Measurements from ENCODE around the gene TFDP3.

- no peak for TF ChIP-seq CTCF (conservative IDR thresholded peaks at IDR 0.05; ENCODE audit: low read depth, low read length)
- no peak for TF ChIP-seq BHLHE40 (IDR thresholded peaks at IDR 0.05; ENCODE audit: low read depth, low read length)
- TF ChIP-seq RFX5 (IDR thresholded peaks at IDR 0.05; ENCODE audit: low read depth, low read length), result no peak
- TF ChIP-seq RAD21 (IDR thresholded peaks at IDR 0.05; ENCODE audit: low read length), result no peak
Observed at GRCh38 chrX:133185119-133185518, 33.0 kb downstream of the TFDP3 start.

All from IMR-90 (cell line).